ENCODE measurements around the gene GPR39. TPM values are rescaled to one million over a fixed set of nuclear protein-coding genes. Genes with fewer than 3 reads are reported as not detected.

GPR39 gene
- total RNA-seq, 1 donor from 2014 or later = not detected

- H3K27ac ChIP-seq = no peak overlapping the region
- H3K36me3 ChIP-seq = no peaks in the 10 kb centered on the region
- no peaks in the 10 kb centered on the region for H3K27me3 ChIP-seq
- intact Hi-C loops (cut with DNase I) = no loop called here
- H3K4me3 ChIP-seq = no peak overlapping the region
- DNase-seq (ENCODE audit: extremely low spot score in 2 of 2) = peak in 1 of 2 donors; percentile 32
- TF ChIP-seq POLR2AphosphoS5 (IDR thresholded peaks at IDR 0.05; ENCODE audit: insufficient read depth in 1 of 2, low read depth in 1 of 2) = no peak
- TF ChIP-seq CTCF (IDR thresholded peaks at IDR 0.05) = no peak
- no peak for TF ChIP-seq POLR2A (IDR thresholded peaks at IDR 0.05)
- H3K9me3 ChIP-seq = no peaks in the 10 kb centered on the region
- H3K4me1 ChIP-seq = no peaks in the 10 kb centered on the region
Observed at GRCh38 chr2:132439703-132440398, 23.2 kb downstream of the GPR39 start.

- Histone ChIP-seq H3K36me3 (no peaks in the 10 kb centered on the region), H3K9me3 (no peaks in the 10 kb centered on the region), H3K4me3 (no peak overlapping the region), H3K27me3 (no peaks in the 10 kb centered on the region), H3K4me1 (no peaks in the 10 kb centered on the region), H3K27ac (no peak overlapping the region)
- intact Hi-C loops (cut with DNase I) = no loop called here
- DNase-seq (ENCODE audit: extremely low spot score in 2 of 2) = peak in 1 of 2 donors; percentile 6
- TF ChIP-seq POLR2A (IDR thresholded peaks at IDR 0.05) (no peak), CTCF (IDR thresholded peaks at IDR 0.05) (no peak)
Observed at GRCh38 chr2:132441051-132441450, 24.4 kb downstream of the GPR39 start.

GRCh38 chr2:132442278-132442677, 25.7 kb downstream of the GPR39 start:
- H3K9me3 ChIP-seq = no peaks in the 10 kb centered on the region
- no peaks in the 10 kb centered on the region for H3K27me3 ChIP-seq
- H3K27ac ChIP-seq = no peak overlapping the region
- intact Hi-C loops (cut with DNase I) = no loop called here
- DNase-seq (ENCODE audit: extremely low spot score in 2 of 2) = peak in 1 of 2 donors; percentile 34
- TF ChIP-seq POLR2AphosphoS5 (IDR thresholded peaks at IDR 0.05; ENCODE audit: insufficient read depth in 1 of 2, low read depth in 1 of 2) (no peak), CTCF (IDR thresholded peaks at IDR 0.05) (no peak), POLR2A (IDR thresholded peaks at IDR 0.05) (no peak)
- no peaks in the 10 kb centered on the region for H3K36me3 ChIP-seq
- no peaks in the 10 kb centered on the region for H3K4me1 ChIP-seq
- H3K4me3 ChIP-seq = no peak overlapping the region

- no peak for DNase-seq (ENCODE audit: extremely low spot score in 2 of 2)
- no peaks in the 10 kb centered on the region for H3K36me3 ChIP-seq
- H3K4me1 ChIP-seq = no peaks in the 10 kb centered on the region
- no peaks in the 10 kb centered on the region for H3K27me3 ChIP-seq
- H3K27ac ChIP-seq = no peak overlapping the region
- H3K4me3 ChIP-seq = no peak overlapping the region
- intact Hi-C loops (cut with DNase I) = no loop called here
- no peaks in the 10 kb centered on the region for H3K9me3 ChIP-seq
- no peak for TF ChIP-seq POLR2A (IDR thresholded peaks at IDR 0.05)
- TF ChIP-seq POLR2AphosphoS5 (IDR thresholded peaks at IDR 0.05; ENCODE audit: insufficient read depth in 1 of 2, low read depth in 1 of 2) = no peak
- TF ChIP-seq CTCF (IDR thresholded peaks at IDR 0.05) = no peak
Observed at GRCh38 chr2:132443106-132443505, 26.5 kb downstream of the GPR39 start.

GRCh38 chr2:132446444-132446843, 29.8 kb downstream of the GPR39 start:
- intact Hi-C loops (cut with DNase I) = no loop called here
- Histone ChIP-seq H3K4me3 (no peak overlapping the region), H3K27me3 (no peaks in the 10 kb centered on the region), H3K27ac (no peak overlapping the region), H3K36me3 (no peaks in the 10 kb centered on the region), H3K9me3 (no peaks in the 10 kb centered on the region), H3K4me1 (no peaks in the 10 kb centered on the region)
- DNase-seq (ENCODE audit: extremely low spot score in 2 of 2) = peak in 1 of 2 donors; percentile 37
- TF ChIP-seq CTCF (IDR thresholded peaks at IDR 0.05) (no peak), POLR2AphosphoS5 (IDR thresholded peaks at IDR 0.05; ENCODE audit: insufficient read depth in 1 of 2, low read depth in 1 of 2) (no peak), POLR2A (IDR thresholded peaks at IDR 0.05) (no peak)

Measured in vagina (tissue), 2 donors.